ENCODE data around the gene RUFY3.
A peak's percentile ranks its signal among the peaks of the same experiment; 100 is the strongest.
"Not testable (repeated sequence)": the region's sequence is repeated elsewhere in the genome, so short reads cannot be mapped to it uniquely, and the experiment has no call there.

RUFY3 gene

DNA sequence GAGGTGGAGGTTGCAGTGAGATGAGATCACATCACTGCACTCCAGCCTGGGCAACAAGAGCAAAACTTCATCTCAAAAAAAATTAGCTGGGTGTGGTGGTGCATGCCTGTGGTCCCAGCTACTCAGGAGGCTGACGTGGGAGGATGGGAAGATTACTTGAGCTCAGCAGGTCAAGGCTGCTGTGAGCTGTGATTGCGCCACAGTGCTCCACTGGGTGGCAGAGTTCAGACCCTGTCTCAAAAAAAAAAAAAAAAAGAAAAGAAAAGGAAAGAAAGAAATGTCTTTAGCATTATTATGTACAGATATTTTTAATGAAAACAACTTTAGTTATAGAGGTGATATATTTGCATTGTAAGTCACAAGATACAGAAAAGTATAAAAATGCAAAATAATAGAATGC lies 14.2 kb downstream of the RUFY3 start:
- H3K36me3 Mint-ChIP-seq; H3K27me3 Mint-ChIP-seq; H3K27ac Mint-ChIP-seq; H3K9me3 Mint-ChIP-seq; DNase-seq (ENCODE audit: low spot score in 2 of 2): not testable (repeated sequence)
- Mint-ChIP-seq H3K4me3 (peak overlapping the region; percentile 42), H3K4me1 (peaks cover 20% of the 10 kb centered on the region)
- ATAC-seq (ENCODE audit: low read depth) = peak; percentile 21

DNA sequence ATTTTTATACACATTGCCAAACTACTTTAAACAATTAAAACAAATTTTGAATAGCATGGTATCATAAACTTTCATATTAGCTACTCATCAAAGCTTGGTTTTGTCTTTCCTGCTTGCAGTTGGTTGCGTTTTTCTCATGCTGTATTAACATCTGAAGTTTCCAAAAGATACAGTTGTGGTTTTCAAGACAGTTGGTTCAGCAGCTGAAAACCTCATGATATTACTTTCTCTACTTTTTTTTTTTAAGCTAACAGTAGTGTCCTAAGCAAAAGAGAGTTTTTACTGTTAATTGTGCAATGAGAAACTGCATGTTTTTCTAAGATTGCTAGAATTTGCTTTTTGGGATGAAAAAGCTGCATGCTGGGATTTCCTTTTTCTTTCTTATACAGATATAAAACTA lies 15.2 kb downstream of the RUFY3 start:
- Mint-ChIP-seq H3K27me3 (no peaks in the 10 kb centered on the region), H3K27ac (peak overlapping the region; percentile 17), H3K9me3 (no peaks in the 10 kb centered on the region), H3K4me1 (peaks cover 20% of the 10 kb centered on the region), H3K36me3 (no peaks in the 10 kb centered on the region), H3K4me3 (no peak overlapping the region)
- ATAC-seq (ENCODE audit: low read depth) = no peak
- no peak for DNase-seq (ENCODE audit: low spot score in 2 of 2)

DNA sequence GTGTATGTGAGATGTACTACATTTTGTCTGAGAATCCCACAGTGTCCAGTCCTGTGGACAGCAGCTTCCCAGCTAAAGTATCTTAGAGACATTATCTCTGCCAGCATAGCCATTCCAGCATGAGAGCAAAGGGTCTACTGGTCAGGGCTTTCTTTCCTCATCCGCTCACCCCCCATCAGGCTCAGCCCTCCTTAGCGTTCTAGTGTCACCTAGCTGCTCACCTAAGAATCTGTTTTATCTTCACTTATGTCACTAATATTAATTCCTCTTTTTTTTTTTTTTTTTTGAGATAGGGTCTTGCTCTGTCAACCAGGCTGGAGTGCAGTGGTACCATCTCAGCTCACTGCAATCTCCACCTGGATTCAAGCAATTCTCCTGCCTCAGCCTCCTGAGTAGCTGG lies 15.6 kb downstream of the RUFY3 start:
- no peak overlapping the region for H3K4me3 Mint-ChIP-seq
- H3K36me3 Mint-ChIP-seq = peaks cover 2% of the 10 kb centered on the region
- peak overlapping the region; percentile 17 for H3K27ac Mint-ChIP-seq
- DNase-seq (ENCODE audit: low spot score in 2 of 2) (no peak), ATAC-seq (ENCODE audit: low read depth) (no peak)
- H3K9me3 Mint-ChIP-seq = no peaks in the 10 kb centered on the region
- H3K4me1 Mint-ChIP-seq = peaks cover 24% of the 10 kb centered on the region
- no peaks in the 10 kb centered on the region for H3K27me3 Mint-ChIP-seq

DNA sequence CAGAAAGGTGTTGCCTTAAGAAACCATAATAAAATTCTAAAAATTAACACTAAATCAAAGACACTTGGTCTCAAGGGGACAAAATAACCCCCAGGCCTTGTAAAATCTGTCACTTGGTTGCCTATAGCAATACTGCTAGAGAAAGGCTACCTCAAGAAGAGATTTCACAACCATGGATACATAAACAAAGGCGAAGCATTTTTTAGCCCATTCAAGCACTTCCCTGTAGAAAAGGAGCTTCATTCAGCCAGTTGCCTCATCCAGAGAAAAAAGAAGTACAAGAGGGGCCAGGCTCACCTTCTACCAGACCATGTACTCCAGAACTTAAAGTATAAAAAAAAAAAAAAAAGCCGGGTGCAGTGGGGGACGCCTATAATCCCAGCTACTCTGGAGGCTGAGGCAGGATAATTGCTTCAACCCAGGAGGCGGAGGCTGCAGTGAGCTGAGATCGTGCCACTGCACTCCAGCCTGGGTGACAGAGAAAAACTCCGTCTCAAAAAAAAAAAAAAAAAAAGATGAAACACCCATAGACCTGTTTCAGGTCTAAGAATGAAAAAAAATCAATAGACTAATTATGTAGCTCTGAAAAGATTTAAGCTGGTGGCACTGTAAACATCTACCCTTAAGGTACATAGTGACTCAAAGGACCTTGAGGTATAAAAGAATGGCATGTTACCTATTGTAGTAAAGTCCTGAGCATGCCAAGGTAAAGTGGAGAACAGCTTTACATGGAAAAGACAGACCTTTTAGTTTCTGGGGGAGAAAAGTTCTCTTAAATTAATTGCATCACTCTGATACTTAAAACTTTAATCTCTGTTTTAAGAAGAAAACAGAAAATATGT lies 18.0 kb downstream of the RUFY3 start:
- no peak for ATAC-seq (ENCODE audit: low read depth)
- no peaks in the 10 kb centered on the region for H3K9me3 Mint-ChIP-seq
- H3K36me3 Mint-ChIP-seq = peaks cover 3% of the 10 kb centered on the region

DNA sequence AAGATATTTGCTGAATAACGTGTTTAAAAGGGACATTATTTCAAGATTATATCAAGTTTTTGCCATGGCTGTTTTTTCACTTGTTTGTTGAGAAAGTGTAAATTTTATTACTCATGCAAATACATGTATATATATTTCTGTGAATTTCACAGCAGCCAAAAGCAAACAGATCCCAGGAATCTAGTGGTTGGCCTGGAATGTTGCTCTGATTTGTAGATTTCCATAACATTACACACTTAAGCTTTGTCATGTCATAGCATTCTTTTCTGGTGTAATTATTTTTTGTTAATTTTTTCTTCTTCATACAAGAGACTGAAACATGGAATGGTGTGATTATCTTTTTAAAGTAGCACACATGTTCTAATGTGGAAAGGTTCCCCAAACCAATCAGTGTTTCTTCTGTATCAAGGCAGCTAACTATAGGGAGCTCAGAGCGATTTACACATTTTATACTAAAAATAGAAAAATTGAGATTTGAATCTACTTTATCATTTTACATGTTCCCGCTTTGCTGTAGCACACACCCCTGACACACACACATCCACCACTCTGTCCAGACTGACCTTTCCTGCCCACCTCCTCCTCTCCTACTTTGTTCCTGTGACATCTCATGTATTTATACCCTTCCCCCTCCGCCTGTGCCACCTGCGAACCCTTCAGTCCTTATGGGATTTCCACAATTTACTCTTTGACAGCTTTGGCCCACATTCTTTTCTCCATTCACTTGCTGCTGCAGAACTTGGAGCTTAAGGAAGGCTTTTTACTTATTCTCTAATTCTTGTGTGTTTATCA lies 20.3 kb downstream of the RUFY3 start:
- Mint-ChIP-seq H3K27ac (peak overlapping the region; percentile 62), H3K4me1 (peaks cover 12% of the 10 kb centered on the region), H3K9me3 (no peaks in the 10 kb centered on the region), H3K36me3 (peaks cover 3% of the 10 kb centered on the region), H3K27me3 (no peaks in the 10 kb centered on the region), H3K4me3 (no peak overlapping the region)
- ATAC-seq (ENCODE audit: low read depth) (no peak), DNase-seq (ENCODE audit: low spot score in 2 of 2) (no peak)

More for the DNA sequence above, 18.0 kb downstream of the RUFY3 start:
- Mint-ChIP-seq H3K4me3 (no peak overlapping the region), H3K27me3 (no peaks in the 10 kb centered on the region), H3K4me1 (peaks cover 18% of the 10 kb centered on the region), H3K27ac (no peak overlapping the region)
- no peak for DNase-seq (ENCODE audit: low spot score in 2 of 2)

DNA sequence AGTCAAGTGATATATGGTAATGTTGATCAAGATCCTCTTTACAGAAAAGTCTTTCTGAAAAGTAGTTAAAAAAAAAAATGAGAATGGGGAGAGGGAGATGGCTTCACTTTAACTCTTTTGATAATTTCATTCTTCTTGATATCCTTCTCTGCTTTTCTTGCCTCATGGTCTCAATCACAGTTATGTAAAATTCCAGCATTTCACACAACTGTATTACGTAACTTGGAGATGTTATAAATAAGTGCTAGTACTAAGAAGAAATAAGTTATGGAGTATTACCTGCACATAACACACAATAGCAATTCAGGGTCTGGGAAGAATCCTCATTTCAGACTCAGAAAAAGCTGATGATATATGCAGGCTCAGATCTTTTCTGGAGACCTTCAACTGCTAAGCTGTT lies 22.0 kb downstream of the RUFY3 start:
- Mint-ChIP-seq H3K27ac (no peak overlapping the region), H3K4me3 (no peak overlapping the region), H3K9me3 (peaks cover 1% of the 10 kb centered on the region), H3K4me1 (peaks cover 14% of the 10 kb centered on the region), H3K27me3 (no peaks in the 10 kb centered on the region), H3K36me3 (peaks cover 8% of the 10 kb centered on the region)
- no peak for ATAC-seq (ENCODE audit: low read depth)
- no peak for DNase-seq (ENCODE audit: low spot score in 2 of 2)

DNA sequence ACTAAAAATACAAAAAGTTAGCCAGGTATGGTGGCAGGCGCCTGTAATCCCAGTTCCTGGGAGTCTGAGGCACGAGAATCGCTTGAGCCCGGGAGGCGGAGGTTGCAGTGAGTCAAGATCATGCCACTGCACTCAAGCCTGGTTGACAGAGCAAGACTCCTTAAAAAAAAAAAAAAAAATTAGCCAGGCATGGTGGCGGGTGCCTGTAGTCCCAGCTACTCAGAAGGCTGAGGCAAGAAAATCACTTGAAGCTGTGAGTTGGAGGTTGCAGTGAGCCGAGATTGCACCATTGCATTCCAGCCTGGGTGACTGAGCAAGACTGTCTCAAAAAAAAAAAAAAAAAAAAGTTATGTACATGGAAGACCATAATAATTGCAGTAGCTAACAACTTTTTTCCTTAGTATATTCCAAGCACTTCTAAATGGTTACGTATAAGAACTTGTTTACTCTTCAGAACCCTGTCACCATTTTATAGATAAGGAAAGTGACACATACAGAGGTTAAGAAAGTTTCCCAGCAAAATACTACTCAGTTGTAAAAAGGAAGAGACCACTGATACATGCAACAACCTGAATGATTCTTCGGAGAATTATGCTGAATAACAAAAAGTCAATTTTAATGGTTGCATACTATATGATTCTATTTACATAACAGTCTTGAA lies 24.5 kb downstream of the RUFY3 start:
- peaks cover 20% of the 10 kb centered on the region for H3K4me1 Mint-ChIP-seq
- ATAC-seq (ENCODE audit: low read depth) = no peak
- H3K9me3 Mint-ChIP-seq = peaks cover 1% of the 10 kb centered on the region
- H3K27ac Mint-ChIP-seq = no peak overlapping the region
- no peak for DNase-seq (ENCODE audit: low spot score in 2 of 2)
- no peaks in the 10 kb centered on the region for H3K27me3 Mint-ChIP-seq
- no peak overlapping the region for H3K4me3 Mint-ChIP-seq
- peaks cover 8% of the 10 kb centered on the region for H3K36me3 Mint-ChIP-seq

DNA sequence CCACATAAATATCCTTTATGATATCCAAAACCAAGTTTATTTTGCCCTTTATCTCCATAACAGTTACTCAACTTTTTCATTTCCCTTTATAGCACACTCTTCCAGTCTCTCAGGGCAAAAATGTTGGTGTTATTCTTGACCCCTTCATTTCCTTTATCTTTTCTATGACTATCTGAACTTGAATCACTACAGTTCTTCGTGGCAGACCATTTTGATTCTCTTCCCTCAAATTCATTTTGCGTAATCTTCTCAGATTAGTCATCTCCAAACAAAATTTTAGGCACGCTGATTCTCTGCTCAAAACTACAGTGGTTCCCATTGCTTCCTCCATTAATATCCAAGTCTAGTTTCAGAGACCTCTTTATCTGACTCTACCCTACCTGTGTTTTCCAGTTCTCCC lies 26.1 kb downstream of the RUFY3 start:
- Mint-ChIP-seq H3K27me3 (no peaks in the 10 kb centered on the region), H3K4me3 (no peak overlapping the region)

DNA sequence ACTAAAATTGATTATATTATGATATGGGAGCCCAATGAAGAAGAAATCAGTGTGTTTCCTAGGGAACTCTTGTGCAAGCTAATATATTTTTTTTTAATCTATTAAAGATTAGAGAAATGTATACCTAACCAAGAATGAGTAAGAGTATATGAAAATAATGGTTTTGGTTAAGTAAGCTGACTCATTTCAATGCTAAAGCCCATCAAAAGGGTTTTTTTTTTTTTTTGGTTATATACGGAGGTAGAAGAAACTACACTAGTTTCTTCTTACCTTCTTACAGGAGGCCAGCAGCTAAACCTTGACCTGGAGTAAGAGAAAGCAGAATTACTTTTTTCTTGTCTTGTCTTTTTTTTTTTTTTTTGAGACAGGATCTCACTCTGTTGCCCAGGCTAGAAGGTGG lies 27.5 kb downstream of the RUFY3 start:
- peaks cover 1% of the 10 kb centered on the region for H3K9me3 Mint-ChIP-seq
- H3K27me3 Mint-ChIP-seq = no peaks in the 10 kb centered on the region
- peak overlapping the region; percentile 33 for H3K27ac Mint-ChIP-seq
- peaks cover 5% of the 10 kb centered on the region for H3K36me3 Mint-ChIP-seq
- peaks cover 28% of the 10 kb centered on the region for H3K4me1 Mint-ChIP-seq
- ATAC-seq (ENCODE audit: low read depth) (no peak), DNase-seq (ENCODE audit: low spot score in 2 of 2) (no peak)
- no peak overlapping the region for H3K4me3 Mint-ChIP-seq

More for the DNA sequence above, 26.1 kb downstream of the RUFY3 start:
- Mint-ChIP-seq H3K9me3 (peaks cover 1% of the 10 kb centered on the region), H3K36me3 (peaks cover 5% of the 10 kb centered on the region), H3K27ac (no peak overlapping the region), H3K4me1 (peaks cover 21% of the 10 kb centered on the region)
- ATAC-seq (ENCODE audit: low read depth) (no peak), DNase-seq (ENCODE audit: low spot score in 2 of 2) (no peak)

DNA sequence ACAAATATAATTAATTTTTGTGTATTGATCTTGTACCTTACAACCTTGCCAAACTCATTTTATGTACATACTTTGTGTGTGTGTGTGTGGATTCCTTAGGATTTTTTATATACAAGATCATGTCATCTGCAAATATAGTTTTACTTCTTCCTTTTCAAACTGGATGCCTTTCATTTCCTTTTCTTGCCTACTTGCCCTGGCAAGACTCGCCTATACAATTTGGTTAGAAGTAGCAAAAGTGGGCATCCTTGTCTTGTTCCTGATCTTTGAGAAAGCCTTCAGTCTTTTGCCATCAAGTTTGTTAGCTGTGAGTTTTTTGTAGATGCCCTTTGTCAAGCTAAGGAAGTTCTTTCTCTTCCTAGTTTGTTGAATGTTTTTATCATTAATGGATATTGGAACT lies 30.5 kb downstream of the RUFY3 start:
- Mint-ChIP-seq H3K4me3 (no peak overlapping the region), H3K27me3 (no peaks in the 10 kb centered on the region), H3K36me3 (peaks cover 5% of the 10 kb centered on the region), H3K4me1 (peaks cover 34% of the 10 kb centered on the region), H3K9me3 (peaks cover 1% of the 10 kb centered on the region), H3K27ac (peak overlapping the region; percentile 45)
- no peak for DNase-seq (ENCODE audit: low spot score in 2 of 2)
- ATAC-seq (ENCODE audit: low read depth) = no peak

DNA sequence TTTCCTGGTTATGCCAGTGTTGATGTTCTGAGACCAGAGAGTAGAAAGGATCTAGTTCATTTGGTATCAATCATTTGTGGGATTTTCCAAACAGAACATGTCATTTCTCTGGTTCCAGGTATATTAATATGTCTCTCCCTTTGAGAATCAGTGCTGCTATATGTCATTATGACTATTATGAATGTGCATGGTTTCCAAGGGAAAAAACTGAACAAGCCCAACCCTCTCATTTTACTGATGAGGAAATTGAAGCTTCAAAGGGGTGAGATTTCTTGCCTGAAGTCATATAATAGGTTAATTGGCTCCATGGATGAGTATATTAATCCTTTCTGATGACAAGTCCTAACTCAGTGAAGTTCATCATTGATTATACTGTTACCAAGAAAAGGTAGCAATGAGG lies 31.9 kb downstream of the RUFY3 start:
- no peaks in the 10 kb centered on the region for H3K27me3 Mint-ChIP-seq
- peak overlapping the region; percentile 95 for H3K27ac Mint-ChIP-seq
- H3K4me1 Mint-ChIP-seq = peaks cover 29% of the 10 kb centered on the region
- no peak overlapping the region for H3K4me3 Mint-ChIP-seq
- H3K9me3 Mint-ChIP-seq = no peaks in the 10 kb centered on the region
- no peaks in the 10 kb centered on the region for H3K36me3 Mint-ChIP-seq
- DNase-seq (ENCODE audit: low spot score in 2 of 2) (no peak), ATAC-seq (ENCODE audit: low read depth) (no peak)

DNA sequence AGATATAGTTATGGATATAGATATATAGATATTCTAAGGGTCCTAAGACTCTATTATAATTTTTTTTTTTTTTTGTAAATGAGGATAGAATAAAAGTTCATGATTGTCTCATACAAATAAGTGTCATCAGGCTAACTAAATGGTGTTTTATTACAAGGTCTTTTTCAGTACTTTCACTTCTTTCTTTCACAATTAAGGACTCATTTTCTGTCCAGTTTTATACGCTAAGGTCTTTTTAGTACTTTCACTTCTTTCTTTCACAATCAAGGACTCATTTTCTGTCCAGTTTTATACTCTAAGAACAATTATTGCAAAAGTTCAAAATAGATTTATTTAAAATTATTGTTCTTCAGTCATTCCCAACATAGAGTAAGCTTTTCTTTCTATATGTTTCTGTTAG lies 32.7 kb downstream of the RUFY3 start:
- no peaks in the 10 kb centered on the region for H3K27me3 Mint-ChIP-seq
- H3K36me3 Mint-ChIP-seq = no peaks in the 10 kb centered on the region
- DNase-seq (ENCODE audit: low spot score in 2 of 2) = no peak
- no peaks in the 10 kb centered on the region for H3K9me3 Mint-ChIP-seq
- peak; percentile 82 for ATAC-seq (ENCODE audit: low read depth)
- peak overlapping the region; percentile 85 for H3K4me3 Mint-ChIP-seq
- peaks cover 34% of the 10 kb centered on the region for H3K4me1 Mint-ChIP-seq
- H3K27ac Mint-ChIP-seq = peak overlapping the region; percentile 95

DNA sequence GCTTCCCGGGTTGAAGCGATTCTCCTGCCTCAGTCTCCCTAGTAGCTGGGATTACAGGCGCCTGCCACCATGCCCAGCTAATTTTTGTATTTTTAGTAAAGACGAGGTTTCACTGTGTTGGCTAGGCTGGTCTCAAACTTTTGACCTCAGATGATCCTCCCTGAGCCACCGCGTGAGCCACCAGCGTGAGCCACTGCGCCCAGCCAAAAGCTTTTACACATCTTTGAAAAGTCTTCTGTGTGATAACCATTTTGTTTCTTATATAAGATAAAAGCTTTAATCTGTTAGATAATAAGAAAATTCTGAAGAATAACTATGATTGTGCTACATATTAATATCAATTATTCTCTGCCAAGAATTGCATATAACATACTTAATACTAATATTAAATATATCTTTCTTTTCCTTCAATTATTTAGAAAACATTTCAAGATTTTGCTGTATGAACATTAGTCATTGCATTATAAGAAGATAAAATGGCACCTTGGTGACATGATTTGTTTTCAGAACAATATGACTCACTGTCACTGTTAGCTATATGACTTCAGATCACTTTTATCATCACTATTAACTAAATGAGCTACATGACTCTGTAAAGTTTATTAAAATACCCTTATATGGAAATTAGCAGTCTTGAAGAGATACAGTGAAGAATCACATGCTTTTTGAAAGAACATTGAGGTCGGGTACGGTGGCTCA lies 33.4 kb downstream of the RUFY3 start:
- DNase-seq (ENCODE audit: low spot score in 2 of 2) = no peak
- ATAC-seq (ENCODE audit: low read depth) = peak; percentile 45

More for the DNA sequence above, 33.4 kb downstream of the RUFY3 start:
- peak overlapping the region; percentile 95 for H3K27ac Mint-ChIP-seq
- H3K27me3 Mint-ChIP-seq = no peaks in the 10 kb centered on the region
- H3K4me1 Mint-ChIP-seq = peaks cover 33% of the 10 kb centered on the region
- no peaks in the 10 kb centered on the region for H3K9me3 Mint-ChIP-seq
- H3K36me3 Mint-ChIP-seq = no peaks in the 10 kb centered on the region
- peak overlapping the region; percentile 87 for H3K4me3 Mint-ChIP-seq
